OCI-LY3 (cell line): ENCODE results near the gene FSTL5.

Experiments
- H2AFZ ChIP-seq: fragments of 200-600, 300-600 bp; shearing (Covaris generic); 2 replicates; pipeline ENCODE4 v1.6.0; 2014; ENCODE audit warnings: antibody characterized with exemption, low read depth, low read length
- H3K27ac ChIP-seq: fragments of 200-600, 300-600 bp; sonication (generic); 2 replicates; pipeline ENCODE4 v1.5.1; 2014; ENCODE audit warnings: mild to moderate bottlenecking, low read length, moderate library complexity, mixed read lengths
- H3K27me3 ChIP-seq: fragments of 200-600, 300-600 bp; sonication (generic); 2 replicates; pipeline ENCODE4 v1.6.1; 2014; ENCODE audit warnings: low read depth, low read length, mixed read lengths
- H3K36me3 ChIP-seq: fragments of 200-600, 300-600 bp; sonication (generic); replicated peaks from 2 replicates; pipeline ENCODE3; 2014; ENCODE audit warnings: low read depth, low read length, mixed read lengths
- H3K4me1 ChIP-seq: fragments of 300-600, 200-600 bp; sonication (generic); 2 replicates; pipeline ENCODE4 v1.6.1; 2014; ENCODE audit warnings: low read length, mixed read lengths
- H3K4me2 ChIP-seq: fragments of 200-600, 300-600 bp; sonication (generic); 2 replicates; pipeline ENCODE4 v1.6.1; 2014; ENCODE audit warnings: low read length, mixed read lengths
- H3K4me3 ChIP-seq: fragments of 300-600, 200-600 bp; sonication (generic); 2 replicates; pipeline ENCODE4 v1.5.1; 2014; ENCODE audit warnings: antibody characterized with exemption, mild to moderate bottlenecking, low read length, moderate library complexity
- H3K79me2 ChIP-seq: fragments of 300-600, 200-600 bp; shearing (Covaris generic); 2 replicates; pipeline ENCODE4 v1.6.1; 2014; ENCODE audit warnings: mild to moderate bottlenecking, low read length, mixed read lengths
- H3K9ac ChIP-seq: fragments of 300-600, 200-600 bp; shearing (Covaris generic); 2 replicates; pipeline ENCODE4 v1.6.0; 2014; ENCODE audit warnings: mild to moderate bottlenecking, low read length, moderate library complexity
- H3K9me3 ChIP-seq: fragments of 200-600, 300-600 bp; shearing (Covaris generic); 2 replicates; pipeline ENCODE4 v1.6.1; 2014; ENCODE audit warnings: low read length, mixed read lengths; ENCODE audit not compliant: insufficient read depth
- H4K20me1 ChIP-seq: fragments of 200-600, 300-600 bp; sonication (generic); 2 replicates; pipeline ENCODE4 v1.6.1; 2016; ENCODE audit warnings: low read length, mixed read lengths; ENCODE audit not compliant: insufficient read depth
- EZH2phosphoT487 ChIP-seq: fragments of 200-600 bp; shearing (Covaris generic); IDR thresholded peaks from 2 replicates; pipeline ENCODE4 v1.6.1; 2018; ENCODE audit warnings: antibody characterized with exemption, mixed run types, low read depth
- TF ChIP-seq, protein P1 (sequence below): fragments of 200-600, 300-600 bp; sonication (generic); IDR thresholded peaks from 2 replicates; pipeline ENCODE4 v1.5.1; 2014; ENCODE audit warnings: antibody characterized with exemption, low read length, low read depth

The FSTL5 gene

DNA sequence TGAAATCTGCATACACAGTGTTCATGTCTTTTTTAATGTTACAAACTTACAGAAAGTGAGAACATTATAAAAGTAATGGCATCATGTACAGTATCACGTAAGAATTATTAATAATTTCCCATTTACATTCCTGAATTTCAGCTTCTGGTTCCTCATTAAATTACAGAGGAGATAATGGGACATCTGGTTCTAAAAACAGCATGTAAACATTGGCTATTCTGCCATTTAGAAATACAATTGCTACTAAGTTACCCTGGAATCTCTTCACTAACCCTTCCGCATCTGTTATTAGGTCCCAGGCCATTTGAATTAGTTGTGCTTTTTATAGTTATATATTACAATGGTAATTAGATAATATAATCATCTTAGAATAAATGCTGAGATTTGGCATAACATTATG lies 505.1 kb downstream of the FSTL5 start:
- H3K4me2 ChIP-seq = no peak overlapping the region
- peaks cover 13% of the 10 kb centered on the region for H3K36me3 ChIP-seq
- no peak overlapping the region for H3K27ac ChIP-seq
- H3K4me1 ChIP-seq = peaks cover 7% of the 10 kb centered on the region
- H2AFZ ChIP-seq = no peak overlapping the region
- no peaks in the 10 kb centered on the region for H3K9me3 ChIP-seq
- H4K20me1 ChIP-seq = no peaks in the 10 kb centered on the region
- H3K79me2 ChIP-seq = peaks cover 47% of the 10 kb centered on the region
- H3K9ac ChIP-seq = no peak overlapping the region
- H3K27me3 ChIP-seq = no peaks in the 10 kb centered on the region
- H3K4me3 ChIP-seq = no peak overlapping the region
- TF ChIP-seq EZH2phosphoT487 = no peak
- TF ChIP-seq, protein P1, sequence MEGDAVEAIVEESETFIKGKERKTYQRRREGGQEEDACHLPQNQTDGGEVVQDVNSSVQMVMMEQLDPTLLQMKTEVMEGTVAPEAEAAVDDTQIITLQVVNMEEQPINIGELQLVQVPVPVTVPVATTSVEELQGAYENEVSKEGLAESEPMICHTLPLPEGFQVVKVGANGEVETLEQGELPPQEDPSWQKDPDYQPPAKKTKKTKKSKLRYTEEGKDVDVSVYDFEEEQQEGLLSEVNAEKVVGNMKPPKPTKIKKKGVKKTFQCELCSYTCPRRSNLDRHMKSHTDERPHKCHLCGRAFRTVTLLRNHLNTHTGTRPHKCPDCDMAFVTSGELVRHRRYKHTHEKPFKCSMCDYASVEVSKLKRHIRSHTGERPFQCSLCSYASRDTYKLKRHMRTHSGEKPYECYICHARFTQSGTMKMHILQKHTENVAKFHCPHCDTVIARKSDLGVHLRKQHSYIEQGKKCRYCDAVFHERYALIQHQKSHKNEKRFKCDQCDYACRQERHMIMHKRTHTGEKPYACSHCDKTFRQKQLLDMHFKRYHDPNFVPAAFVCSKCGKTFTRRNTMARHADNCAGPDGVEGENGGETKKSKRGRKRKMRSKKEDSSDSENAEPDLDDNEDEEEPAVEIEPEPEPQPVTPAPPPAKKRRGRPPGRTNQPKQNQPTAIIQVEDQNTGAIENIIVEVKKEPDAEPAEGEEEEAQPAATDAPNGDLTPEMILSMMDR = no peak

DNA sequence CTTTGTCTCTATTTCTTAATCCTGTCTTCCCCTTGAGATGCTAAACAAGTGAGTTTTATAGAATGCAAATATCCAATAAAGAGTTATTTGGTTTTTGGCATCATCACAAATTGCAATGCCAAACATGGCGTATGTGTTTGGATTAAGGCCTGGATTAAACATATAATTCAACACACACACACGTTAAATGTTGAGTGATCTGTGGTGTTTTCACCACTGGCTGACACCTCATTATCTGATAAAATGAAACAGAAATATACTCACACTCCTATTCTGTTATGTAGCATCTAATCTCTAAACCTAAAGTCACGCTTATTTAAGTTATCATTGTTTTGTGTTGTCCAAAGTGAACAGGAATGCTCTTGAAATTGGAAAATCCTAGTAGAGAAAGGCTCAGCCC lies 506.2 kb downstream of the FSTL5 start:
- H3K79me2 ChIP-seq = peaks cover 36% of the 10 kb centered on the region
- H3K27me3 ChIP-seq = no peaks in the 10 kb centered on the region
- H3K4me1 ChIP-seq = peaks cover 13% of the 10 kb centered on the region
- peaks cover 11% of the 10 kb centered on the region for H3K36me3 ChIP-seq
- no peaks in the 10 kb centered on the region for H3K9me3 ChIP-seq
- no peak overlapping the region for H2AFZ ChIP-seq
- H3K4me2 ChIP-seq = no peak overlapping the region
- H3K27ac ChIP-seq = no peak overlapping the region
- no peaks in the 10 kb centered on the region for H4K20me1 ChIP-seq
- H3K9ac ChIP-seq = no peak overlapping the region
- H3K4me3 ChIP-seq = no peak overlapping the region
- TF ChIP-seq EZH2phosphoT487 = no peak

DNA sequence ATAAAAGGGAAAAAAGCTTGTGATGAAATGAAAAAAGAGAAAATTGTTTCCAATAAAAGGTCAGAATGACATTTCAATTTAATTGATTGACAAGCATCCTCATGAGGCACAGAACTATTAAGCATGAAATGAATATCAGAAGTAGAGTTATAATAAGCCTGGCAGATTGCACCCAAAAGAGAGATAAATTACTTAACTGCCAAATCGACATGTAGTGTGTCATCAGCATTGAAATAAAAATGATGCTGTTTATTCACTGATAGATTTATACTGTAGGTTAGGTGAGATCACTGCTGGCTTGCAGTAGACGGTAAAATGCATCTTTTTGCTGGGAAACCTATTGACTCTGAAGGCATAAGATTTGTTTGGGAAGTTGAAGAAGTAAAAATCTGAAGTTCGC lies 507.2 kb downstream of the FSTL5 start:
- H3K27ac ChIP-seq = no peak overlapping the region
- peaks cover 12% of the 10 kb centered on the region for H3K4me1 ChIP-seq
- no peak overlapping the region for H3K4me2 ChIP-seq
- H2AFZ ChIP-seq = no peak overlapping the region
- H4K20me1 ChIP-seq = no peaks in the 10 kb centered on the region
- H3K27me3 ChIP-seq = no peaks in the 10 kb centered on the region
- no peak overlapping the region for H3K4me3 ChIP-seq
- peaks cover 9% of the 10 kb centered on the region for H3K36me3 ChIP-seq
- H3K9me3 ChIP-seq = 0 out of 2 replicates have a peak, but pooled peaks cover 4% of the 10 kb centered on the region
- H3K9ac ChIP-seq = no peak overlapping the region
- H3K79me2 ChIP-seq = peaks cover 26% of the 10 kb centered on the region
- TF ChIP-seq, protein P1 = no peak
- no peak for TF ChIP-seq EZH2phosphoT487

DNA sequence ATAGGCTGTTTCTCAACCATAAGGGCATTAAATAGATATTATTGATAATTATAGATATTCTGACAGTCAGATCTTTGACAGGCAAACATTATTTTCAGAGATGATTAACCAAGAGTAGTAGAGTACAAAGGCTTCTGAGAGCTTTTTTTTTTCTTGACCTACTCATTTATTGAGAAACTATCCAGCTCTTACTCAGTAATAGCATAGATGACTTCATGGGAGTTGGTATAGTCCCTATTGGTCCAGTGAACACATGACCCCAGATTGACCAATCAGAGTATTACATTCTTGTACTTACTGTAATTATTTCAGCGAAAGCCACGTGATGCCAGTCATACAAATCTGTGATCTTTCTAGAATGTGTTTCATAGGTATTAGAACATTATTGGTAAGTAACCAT lies 508.7 kb downstream of the FSTL5 start:
- no peak overlapping the region for H3K4me3 ChIP-seq
- no peak overlapping the region for H2AFZ ChIP-seq
- H3K4me2 ChIP-seq = no peak overlapping the region
- peaks cover 25% of the 10 kb centered on the region for H3K4me1 ChIP-seq
- no peak overlapping the region for H3K27ac ChIP-seq
- H3K79me2 ChIP-seq = peaks cover 15% of the 10 kb centered on the region
- no peaks in the 10 kb centered on the region for H4K20me1 ChIP-seq
- 0 out of 2 replicates have a peak, but pooled peaks cover 6% of the 10 kb centered on the region for H3K9me3 ChIP-seq
- TF ChIP-seq EZH2phosphoT487 = no peak
- TF ChIP-seq, protein P1 = no peak
- H3K36me3 ChIP-seq = peaks cover 11% of the 10 kb centered on the region
- no peak overlapping the region for H3K9ac ChIP-seq
- H3K27me3 ChIP-seq = no peaks in the 10 kb centered on the region

DNA sequence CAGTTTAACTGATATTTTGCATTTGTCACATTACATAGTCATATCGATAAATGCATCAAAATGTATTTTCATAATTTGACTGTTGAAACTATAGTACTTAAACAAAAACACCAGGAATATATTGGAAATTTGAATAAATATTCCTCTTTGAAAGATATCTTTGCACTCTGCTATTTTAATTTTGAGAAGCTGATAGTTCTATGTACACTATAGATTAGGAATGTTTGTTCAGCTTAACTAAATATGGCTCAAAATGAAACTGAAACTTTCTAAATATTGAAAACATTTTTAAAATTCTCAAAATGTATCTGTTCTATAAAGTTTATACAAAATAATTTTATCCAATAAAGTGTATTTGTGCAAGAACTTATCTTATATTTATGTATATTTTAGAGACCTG lies 510.1 kb downstream of the FSTL5 start:
- Histone ChIP-seq H3K4me1 (peaks cover 30% of the 10 kb centered on the region), H3K9me3 (peaks cover 13% of the 10 kb centered on the region; the same call in 1 of the 2 replicates), H3K27me3 (no peaks in the 10 kb centered on the region), H3K4me3 (no peak overlapping the region), H3K4me2 (no peak overlapping the region), H2AFZ (no peak overlapping the region), H4K20me1 (no peaks in the 10 kb centered on the region), H3K9ac (no peak overlapping the region), H3K27ac (no peak overlapping the region), H3K79me2 (peaks cover 10% of the 10 kb centered on the region; the same call in 1 of the 2 replicates), H3K36me3 (peaks cover 24% of the 10 kb centered on the region)
- TF ChIP-seq EZH2phosphoT487 = no peak
